Spinal cord (tissue), 10 donors: ENCODE results near the gene ELP5. TPM values are rescaled to one million over a fixed set of nuclear protein-coding genes. Genes with fewer than 3 reads are reported as not detected.

ENCODE experiments used
- DNase-seq, 6 donors: peaks; one replicate each; pipeline versions ENCODE4 v3.0.0 to v3.0.0-alpha.2; 2013 to 2015; ENCODE audit warnings: low spot score in 6 of 6, low read depth in 4 of 6
- H3K27ac ChIP-seq: one replicate; pipeline ENCODE4 v1.5.1; 2013; ENCODE audit warnings: low read depth, low read length, control low read depth
- H3K27me3 ChIP-seq: one replicate; pipeline ENCODE4 v1.6.1; 2013; ENCODE audit warnings: low read length; ENCODE audit not compliant: control insufficient read depth, insufficient read depth
- H3K36me3 ChIP-seq: one replicate; pipeline ENCODE4 v1.6.1; 2013; ENCODE audit warnings: low read length; ENCODE audit not compliant: control insufficient read depth, insufficient read depth
- H3K4me1 ChIP-seq: one replicate; pipeline ENCODE4 v1.6.1; 2013; ENCODE audit warnings: low read length; ENCODE audit not compliant: control insufficient read depth, insufficient read depth
- H3K4me3 ChIP-seq: one replicate; pipeline ENCODE4 v1.5.1; 2013; ENCODE audit warnings: low read depth, low read length, control low read depth
- H3K9me3 ChIP-seq: one replicate; pipeline ENCODE4 v1.6.1; 2013; ENCODE audit warnings: low read length; ENCODE audit not compliant: control insufficient read depth, insufficient read depth
- WGBS: methylation state at CpG from one replicate; pipeline ENCODE4 v1.1.5; 2013; ENCODE audit warnings: missing lambda C conversion rate; ENCODE audit not compliant: insufficient coverage; 5-methylcytosine and 5-hydroxymethylcytosine counted together
- polyA plus RNA-seq, 2 donors: library from polyadenylated mRNA; unstranded; fragments of 120-200 nt; gene quantifications; one replicate each; pipeline ENCODE4 v1.2.1, GENCODE V29; 2013; ENCODE audit not compliant: insufficient read length in 2 of 2
- total RNA-seq, 2 donors: library from RNA; depleted of rRNA in 1 of 2; stranded (reverse); fragments of 120-200 nt in 1 of 2; fragments of >200 nt in 1 of 2; gene quantifications; one replicate each; pipeline versions ENCODE4 v1.2.3 to v1.2.4, GENCODE V29; 2013 to 2014
- donor health status: healthy.

The ELP5 gene
- total and polyA plus RNA-seq, 4 donors = 24.9 to 52.2 (median 48.7) TPM

DNA sequence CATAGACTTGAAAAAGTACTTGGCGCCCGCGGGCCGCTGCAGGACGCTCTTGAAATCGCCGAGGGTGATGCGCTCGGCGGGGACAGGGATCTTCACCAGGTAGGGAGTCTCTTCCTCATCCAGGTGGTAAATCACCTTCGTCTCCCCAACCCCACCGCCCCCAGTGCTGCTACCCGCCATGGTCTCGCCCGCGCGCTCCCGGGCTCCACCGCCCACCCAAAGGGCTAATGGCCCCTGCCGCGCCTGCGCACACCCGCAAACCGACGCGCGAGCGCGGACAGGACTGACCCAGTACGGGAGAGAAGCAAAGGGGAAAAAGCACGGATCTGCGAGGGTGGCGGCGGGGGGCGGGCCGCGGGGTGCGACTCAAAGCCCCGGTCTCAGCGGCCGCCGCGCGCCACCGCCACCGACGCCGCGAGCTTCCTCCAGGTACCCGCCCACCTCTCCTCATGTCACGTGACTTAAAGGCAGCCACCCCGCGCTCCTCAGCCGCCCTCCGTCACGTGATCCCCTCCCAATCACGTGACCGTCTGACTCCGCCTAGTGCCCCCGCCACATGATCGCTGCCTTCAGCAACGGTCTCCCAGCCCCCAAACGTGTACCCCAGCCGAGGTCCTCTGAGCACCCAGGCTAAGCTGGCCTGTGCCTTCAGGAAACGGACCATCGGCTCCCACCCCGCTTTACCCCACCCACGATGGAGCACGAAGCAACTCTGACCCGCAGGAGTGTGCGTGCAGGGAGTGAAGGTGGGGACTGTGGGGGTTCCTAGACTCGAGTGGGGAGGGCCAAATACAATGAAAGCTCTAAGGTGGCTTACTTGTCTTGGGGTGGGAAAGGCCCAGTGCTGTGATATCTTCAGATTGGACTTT is 17.7 kb upstream of the ELP5 start, which contains the start of gene DVL2:
TSS of gene DVL2 (minus strand) at position 435 of the 869 bp plus-strand sequence. CDS start at position 180, 255 bp downstream.
- H3K27me3 ChIP-seq = no peaks in the 10 kb centered on the region
- no peaks in the 10 kb centered on the region for H3K9me3 ChIP-seq
- peak within 1 kb of the TSS; percentile 86 for H3K4me3 ChIP-seq
- H3K4me1 ChIP-seq = peaks cover 45% of the 10 kb centered on the region
- DNase-seq = peak in 5 of 6 donors; percentile 89 to 99 (median 93)
- H3K36me3 ChIP-seq = peaks cover 48% of the 10 kb centered on the region
- under 1% methylated on average over 65 of the region's 72 CpGs for WGBS
- peak within 1 kb of the TSS; percentile 93 for H3K27ac ChIP-seq

GRCh38 chr17:7235693-7236665 is 16.0 kb upstream of the ELP5 start:
- Histone ChIP-seq H3K27ac (no peak overlapping the region), H3K9me3 (no peaks in the 10 kb centered on the region), H3K4me3 (no peak overlapping the region), H3K4me1 (peaks cover 51% of the 10 kb centered on the region), H3K27me3 (no peaks in the 10 kb centered on the region), H3K36me3 (peaks cover 40% of the 10 kb centered on the region)
- WGBS = 91% methylated on average over 21 of the region's 22 CpGs
- DNase-seq = no peak

DNA sequence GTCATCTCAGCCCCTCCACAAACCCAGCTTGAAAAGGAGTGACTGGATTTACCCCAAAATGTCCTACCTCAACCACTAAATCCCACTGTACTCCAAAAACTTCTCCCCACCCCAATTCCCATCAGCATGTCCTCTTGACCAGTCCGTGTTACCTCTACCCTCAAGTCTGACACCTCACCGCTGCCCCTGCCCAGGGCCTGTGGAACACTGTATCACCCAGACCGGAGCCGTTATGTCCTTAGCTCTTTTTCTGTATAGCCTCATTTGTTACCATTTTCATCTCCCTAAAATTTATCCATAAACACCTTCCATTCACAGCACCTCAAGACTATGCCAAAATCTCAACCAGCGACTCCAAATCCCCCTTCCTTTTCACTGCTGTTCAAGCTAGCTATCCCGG is 15.2 kb upstream of the ELP5 start:
- Histone ChIP-seq H3K4me1 (peaks cover 51% of the 10 kb centered on the region), H3K9me3 (no peaks in the 10 kb centered on the region), H3K36me3 (peaks cover 38% of the 10 kb centered on the region), H3K27ac (no peak overlapping the region), H3K4me3 (peak overlapping the region; percentile 99), H3K27me3 (no peaks in the 10 kb centered on the region)
- 88% methylated on average over 6 of the region's 6 CpGs for WGBS
- DNase-seq = no peak

DNA sequence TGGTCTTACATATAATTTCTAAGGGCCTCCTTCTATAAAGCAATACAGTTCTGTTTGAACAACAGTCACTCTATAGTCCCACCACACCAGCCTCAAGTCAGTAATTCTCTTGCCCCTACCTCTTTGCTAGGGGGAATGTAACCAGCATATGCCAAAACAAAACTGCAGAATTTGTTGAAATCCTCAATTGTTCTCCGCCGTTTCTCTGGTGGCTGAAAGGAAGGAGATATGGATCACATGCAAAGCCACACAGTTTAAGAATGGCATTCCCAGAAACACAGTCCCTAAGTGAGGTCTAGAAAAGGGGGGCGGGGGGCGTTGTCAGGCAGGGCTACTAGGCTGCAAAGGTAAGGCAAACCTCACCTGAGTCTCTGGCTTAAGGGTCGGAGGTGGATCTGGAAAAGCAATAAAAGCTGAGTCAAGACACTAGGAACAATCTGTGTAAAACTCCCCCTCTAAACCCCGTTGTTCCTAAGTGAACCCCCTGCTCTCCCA is 14.7 kb upstream of the ELP5 start:
- Histone ChIP-seq H3K36me3 (peaks cover 37% of the 10 kb centered on the region), H3K9me3 (no peaks in the 10 kb centered on the region), H3K27me3 (no peaks in the 10 kb centered on the region), H3K4me1 (peaks cover 50% of the 10 kb centered on the region), H3K4me3 (peak overlapping the region; percentile 99), H3K27ac (peak overlapping the region; percentile 58)
- WGBS = 0% methylated on average over 2 of the region's 6 CpGs
- no peak for DNase-seq

GRCh38 chr17:7237761-7238419 is 14.1 kb upstream of the ELP5 start:
- peaks cover 35% of the 10 kb centered on the region for H3K36me3 ChIP-seq
- peak overlapping the region; percentile 67 for H3K27ac ChIP-seq
- no peaks in the 10 kb centered on the region for H3K9me3 ChIP-seq
- WGBS = under 1% methylated on average over 56 of the region's 73 CpGs
- peak overlapping the region; percentile 99 for H3K4me3 ChIP-seq
- peaks cover 45% of the 10 kb centered on the region for H3K4me1 ChIP-seq
- H3K27me3 ChIP-seq = no peaks in the 10 kb centered on the region
- peak in 2 of 6 donors; percentile 76 to 84 for DNase-seq

DNA sequence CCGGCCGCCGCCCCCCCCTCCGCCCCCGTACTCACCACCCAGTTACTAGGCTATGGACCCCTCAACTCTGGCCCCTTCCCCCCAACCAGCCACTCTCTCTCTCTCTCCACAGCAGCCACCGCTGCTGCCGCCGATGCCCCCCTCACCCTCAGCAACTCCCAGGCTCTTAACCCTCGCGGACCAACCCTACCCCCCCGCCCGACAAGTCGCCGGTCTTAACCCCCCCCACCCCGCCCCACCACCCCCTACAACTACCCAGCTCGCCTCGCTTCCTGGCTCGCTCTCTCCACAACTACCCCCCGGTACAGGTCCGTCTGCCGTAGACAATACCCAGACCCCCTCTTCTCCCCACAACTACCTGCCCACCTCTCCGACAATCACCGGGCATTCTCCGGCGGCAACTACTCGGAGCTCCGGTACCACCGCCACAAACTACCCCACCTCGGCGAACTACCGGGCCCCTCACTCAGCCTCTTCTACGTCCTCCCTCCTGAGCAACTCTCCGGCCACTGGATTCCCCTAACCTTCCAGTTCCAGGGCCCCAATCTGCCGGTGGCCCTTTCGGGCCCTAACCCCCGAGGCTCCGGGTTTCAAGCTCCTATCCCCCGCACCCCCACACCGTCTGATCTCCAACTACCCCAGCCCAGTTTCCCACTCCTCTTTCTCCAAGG is 13.5 kb upstream of the ELP5 start:
- Histone ChIP-seq H3K4me1 (peaks cover 43% of the 10 kb centered on the region), H3K27me3 (no peaks in the 10 kb centered on the region), H3K27ac (peak overlapping the region; percentile 91), H3K4me3 (peak overlapping the region; percentile 99), H3K36me3 (peaks cover 38% of the 10 kb centered on the region), H3K9me3 (no peaks in the 10 kb centered on the region)
- DNase-seq = no peak
- WGBS = 0% methylated on average over 25 of the region's 39 CpGs

- peaks cover 47% of the 10 kb centered on the region for H3K4me1 ChIP-seq
- whole genome bisulfite sequencing = under 1% methylated on average over 53 of the region's 72 CpGs
- H3K9me3 ChIP-seq = no peaks in the 10 kb centered on the region
Observed at GRCh38 chr17:7239091-7240027, 12.7 kb upstream of the ELP5 start, which contains the start of gene PHF23. Gene PHF23, minus strand, starts transcription at chr17:7239457. Its CDS starts 178 bp downstream, at chr17:7239279.

GRCh38 chr17:7240375-7240774 is 11.6 kb upstream of the ELP5 start:
- H3K27me3 ChIP-seq = no peaks in the 10 kb centered on the region
- H3K4me3 ChIP-seq = peak overlapping the region; percentile 99
- H3K27ac ChIP-seq = peak overlapping the region; percentile 100
- peaks cover 45% of the 10 kb centered on the region for H3K36me3 ChIP-seq
- DNase-seq = no peak
- H3K9me3 ChIP-seq = no peaks in the 10 kb centered on the region
- WGBS = no CpG with 5 or more reads among the region's 4 CpGs
- peaks cover 41% of the 10 kb centered on the region for H3K4me1 ChIP-seq

More at GRCh38 chr17:7239091-7240027, 12.7 kb upstream of the ELP5 start, which contains the start of gene PHF23:
- peak within 1 kb of the TSS; percentile 91 for H3K27ac ChIP-seq
- H3K4me3 ChIP-seq = peak within 1 kb of the TSS; percentile 99
- DNase-seq = peak; percentile 97 to 100 (median 100)
- H3K27me3 ChIP-seq = no peaks in the 10 kb centered on the region
- H3K36me3 ChIP-seq = peaks cover 42% of the 10 kb centered on the region
